ENCODE measurements around the gene PEAK3.

The PEAK3 gene

DNA sequence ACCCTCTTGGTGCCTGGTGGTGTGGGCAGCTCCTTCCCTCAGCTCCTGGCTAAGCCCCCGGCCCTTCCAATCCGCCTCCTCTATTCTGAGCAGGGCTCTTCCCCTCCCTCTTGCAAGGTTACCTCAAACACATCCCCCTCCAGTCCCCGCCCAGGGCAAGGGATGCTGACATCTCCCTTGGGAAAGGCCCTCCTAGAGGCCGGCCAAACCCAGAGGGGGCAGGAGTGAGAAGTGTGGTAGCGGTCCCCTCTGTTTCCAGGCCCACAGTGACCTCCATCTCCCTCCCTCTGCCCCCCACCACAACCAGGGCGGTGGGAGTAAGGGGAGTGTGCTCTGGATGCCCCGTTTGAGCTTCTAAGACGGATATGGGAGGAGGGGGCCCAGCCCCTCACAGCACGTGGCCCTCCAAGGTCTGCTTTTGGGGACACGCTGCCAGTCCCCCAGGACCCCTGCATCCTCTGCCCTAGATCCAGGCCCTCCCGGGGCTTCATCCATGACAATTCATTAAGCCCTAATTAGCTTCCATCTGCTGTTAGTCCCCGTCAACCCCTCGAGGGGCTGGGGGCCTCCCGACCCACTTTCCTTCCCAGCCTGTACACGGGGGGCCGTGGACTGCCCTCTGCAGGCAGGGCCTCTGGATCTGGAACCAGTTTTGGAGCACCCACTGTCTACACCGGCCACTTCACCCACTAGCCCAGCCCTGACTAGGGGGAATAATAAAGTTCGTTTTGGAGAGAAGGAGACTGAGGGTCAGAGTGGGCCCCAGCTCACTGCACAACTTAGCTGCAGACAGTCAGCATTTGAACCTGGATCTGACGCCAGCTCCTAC lies 23.7 kb upstream of the PEAK3 start:
- ChIA-PET POLR2A (no interaction called here), CTCF (interaction anchor here (1.0 to 2.9 kb wide), 2 partner anchors 10 to 11 kb away, joined by 3 to 16 read pairs; no protein-coding TSS in a partner anchor)
- DNase-seq (ENCODE audit: low read depth, low spot score) = no peak
- H3K4me3 ChIP-seq (ENCODE audit: low read depth, low read length) = no peak overlapping the region
- no peak for TF ChIP-seq CTCF (IDR thresholded peaks at IDR 0.05; ENCODE audit: insufficient read depth, low read length, missing control alignments)

GRCh38 chr19:2303211-2303798 lies 21.3 kb upstream of the PEAK3 start:
- ChIA-PET CTCF (interaction anchor here (1.1 to 1.7 kb wide), 3 partner anchors 12 to 147 kb away, joined by 4 to 5 read pairs (median 4); no protein-coding TSS in a partner anchor), POLR2A (no interaction called here)
- TF ChIP-seq CTCF (IDR thresholded peaks at IDR 0.05; ENCODE audit: insufficient read depth, low read length, missing control alignments) = no peak
- no peak for DNase-seq (ENCODE audit: low read depth, low spot score)
- H3K4me3 ChIP-seq (ENCODE audit: low read depth, low read length) = no peak overlapping the region

GRCh38 chr19:2302319-2303210 lies 20.6 kb upstream of the PEAK3 start:
- ChIA-PET POLR2A (no interaction called here), CTCF (interaction anchor here (0.9 to 1.7 kb wide), 5 partner anchors 11 to 147 kb away, joined by 3 to 5 read pairs (median 4); no protein-coding TSS in a partner anchor)
- no peak for DNase-seq (ENCODE audit: low read depth, low spot score)
- no peak overlapping the region for H3K4me3 ChIP-seq (ENCODE audit: low read depth, low read length)
- no peak for TF ChIP-seq CTCF (IDR thresholded peaks at IDR 0.05; ENCODE audit: insufficient read depth, low read length, missing control alignments)

DNA sequence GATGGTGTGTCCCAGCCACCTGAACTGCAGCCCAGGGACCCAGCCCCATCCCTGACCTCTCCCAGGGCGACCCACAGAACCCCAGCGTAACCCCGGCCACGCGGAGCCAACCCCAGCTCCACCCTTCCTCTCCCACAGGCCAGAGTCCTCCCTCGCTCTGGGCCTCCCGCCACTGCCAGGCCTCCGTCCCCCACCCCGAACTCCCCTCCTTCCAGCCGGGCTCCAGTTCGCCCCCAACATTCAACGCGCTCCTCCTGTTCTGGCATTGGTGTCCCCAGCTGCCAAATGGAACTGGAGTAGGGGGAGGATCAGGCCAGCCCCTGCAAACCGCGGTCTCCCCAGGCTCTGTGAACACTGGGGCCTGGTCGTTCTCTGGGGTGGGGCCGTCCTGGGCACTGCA lies 18.6 kb upstream of the PEAK3 start:
- CTCF ChIA-PET = no interaction called here
- no peak for DNase-seq (ENCODE audit: low read depth, low spot score)
- H3K4me3 ChIP-seq (ENCODE audit: low read depth, low read length) = no peak overlapping the region
- no peak for TF ChIP-seq CTCF (IDR thresholded peaks at IDR 0.05; ENCODE audit: insufficient read depth, low read length, missing control alignments)
- POLR2A ChIA-PET = no interaction called here

- POLR2A ChIA-PET = no interaction called here
- TF ChIP-seq CTCF (IDR thresholded peaks at IDR 0.05; ENCODE audit: insufficient read depth, low read length, missing control alignments) = no peak
- DNase-seq (ENCODE audit: low read depth, low spot score) = no peak
- H3K4me3 ChIP-seq (ENCODE audit: low read depth, low read length) = no peak overlapping the region
- CTCF ChIA-PET = interaction anchor here (1.3 to 3.1 kb wide), 4 partner anchors 11 to 60 kb away, joined by 3 to 17 read pairs (median 9); partner anchors contain the start of gene PLEKHJ1
These were observed 14.2 kb upstream of the PEAK3 start for GRCh38 chr19:2296141-2296540.
